SU-DHL-6 (cell line): Measurements from ENCODE around the gene PRDM16.

Experiments
- CTCF ChIP-seq: fragments of 200-600 bp; sonication (generic); IDR thresholded peaks from one replicate; pipeline ENCODE4 v1.5.1; 2017; ENCODE audit warnings: antibody characterized with exemption, mild to moderate bottlenecking, low read length, moderate library complexity; ENCODE audit not compliant: insufficient read depth, poor library complexity, severe bottlenecking
- EZH2phosphoT487 ChIP-seq: fragments of 200-600 bp; sonication (generic), shearing (Covaris generic); conservative IDR thresholded peaks from 2 replicates; pipeline ENCODE4 v1.6.1; 2018; ENCODE audit warnings: mild to moderate bottlenecking, antibody characterized with exemption, low read length, moderate library complexity, mixed read lengths

GRCh38 chr1:3159996-3160395 lies 91.0 kb downstream of the PRDM16 start:
- TF ChIP-seq EZH2phosphoT487 (no peak), CTCF (no peak)
